GM19193 (cell line): ENCODE results near the gene HLTF.

Experiments used
- POLR2A ChIP-seq: IDR thresholded peaks from 4 replicates; pipeline ENCODE4 v1.6.1; 2011; ENCODE audit not compliant: insufficient read depth, insufficient read length; ENCODE audit errors: extremely low read depth

Gene HLTF

GRCh38 chr3:149013726-149014125 is 72.6 kb downstream of the HLTF start:
- no peak for TF ChIP-seq POLR2A

DNA sequence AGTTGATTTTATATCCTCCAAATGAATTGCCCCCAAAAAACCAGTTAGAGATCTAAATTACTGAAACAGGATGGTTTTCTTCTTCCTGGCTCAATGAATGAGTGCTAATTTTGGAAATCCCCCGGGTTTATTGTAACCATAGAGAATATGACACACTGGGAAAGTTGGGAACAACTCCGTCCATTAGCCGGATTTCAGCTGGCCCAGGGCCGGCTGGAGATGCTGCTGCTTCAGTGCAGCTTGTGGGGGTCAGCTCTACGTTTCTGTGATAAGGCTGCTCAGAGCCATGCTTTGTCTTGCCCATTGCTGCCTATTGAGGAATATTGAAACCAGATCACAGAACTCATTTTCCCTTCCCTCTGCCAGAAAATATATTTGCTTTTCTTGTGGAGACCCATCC is 74.7 kb downstream of the HLTF start:
- TF ChIP-seq POLR2A = no peak

DNA sequence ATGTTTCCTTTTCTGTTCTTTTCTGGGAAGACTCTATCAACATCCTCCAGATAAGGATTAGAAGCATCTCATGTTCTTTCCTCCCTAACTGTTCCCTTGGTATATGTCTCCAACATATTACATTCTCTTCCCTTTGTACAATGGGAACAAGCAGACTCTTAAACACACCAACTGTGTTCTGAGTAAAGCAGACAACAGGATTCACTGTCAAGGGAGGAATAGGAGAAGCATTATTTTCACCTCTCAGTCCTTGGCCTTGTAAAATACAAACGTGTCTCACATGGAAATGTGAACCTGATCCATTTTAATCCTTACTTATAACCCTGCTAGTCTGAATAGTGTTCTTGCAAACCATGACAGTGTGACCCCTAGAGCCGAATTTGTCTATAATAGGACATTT is 75.4 kb downstream of the HLTF start:
- TF ChIP-seq POLR2A = no peak

- TF ChIP-seq POLR2A = no peak
These were observed 75.8 kb downstream of the HLTF start for GRCh38 chr3:149010504-149010951.

DNA sequence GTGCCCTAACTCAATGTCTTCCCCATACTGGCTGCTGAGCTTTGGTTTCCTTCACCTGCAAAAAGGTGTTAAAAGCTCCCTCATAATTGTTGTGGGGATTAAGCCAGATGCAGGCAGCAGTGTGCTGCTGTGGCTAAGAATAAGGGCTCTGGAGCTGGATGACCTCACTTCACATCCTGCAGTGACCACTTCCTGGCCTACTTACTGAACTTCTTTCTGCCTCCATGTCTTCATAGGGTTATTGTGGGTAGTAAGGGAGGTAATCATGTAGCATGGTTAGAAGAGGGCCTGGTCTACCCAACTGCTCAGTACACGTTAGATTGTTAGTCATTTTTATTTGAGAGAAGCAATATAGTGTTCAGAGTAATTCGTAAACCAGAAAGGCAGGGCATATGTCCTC is 76.6 kb downstream of the HLTF start:
- TF ChIP-seq POLR2A = no peak

- TF ChIP-seq POLR2A = no peak
These were observed 78.6 kb downstream of the HLTF start for GRCh38 chr3:149007567-149008257.

- TF ChIP-seq POLR2A = no peak
These were observed 80.9 kb downstream of the HLTF start for GRCh38 chr3:149005416-149005815.

- no peak for TF ChIP-seq POLR2A
These were observed 81.7 kb downstream of the HLTF start for GRCh38 chr3:149004622-149005021.

GRCh38 chr3:149003653-149004305 is 82.6 kb downstream of the HLTF start:
- no peak for TF ChIP-seq POLR2A

DNA sequence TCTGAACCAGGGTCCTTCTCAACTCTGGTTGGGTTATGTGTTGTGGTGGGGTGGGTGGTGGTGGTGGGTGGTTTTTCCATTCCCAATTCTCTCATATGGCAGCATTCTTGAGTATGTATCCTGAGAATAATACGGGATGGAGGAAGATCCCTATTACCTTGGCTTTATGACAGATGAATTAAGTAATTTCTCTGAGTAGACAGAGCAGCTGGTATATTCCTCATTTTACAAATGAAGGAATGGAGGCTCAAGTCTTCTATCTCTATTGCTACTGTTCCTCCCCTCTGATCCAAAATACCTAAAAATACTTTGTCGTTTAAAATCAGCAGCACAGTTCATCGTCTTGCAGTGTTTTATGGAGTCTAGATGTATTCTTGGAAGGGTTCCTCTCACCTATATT is 84.6 kb downstream of the HLTF start:
- TF ChIP-seq POLR2A = no peak

DNA sequence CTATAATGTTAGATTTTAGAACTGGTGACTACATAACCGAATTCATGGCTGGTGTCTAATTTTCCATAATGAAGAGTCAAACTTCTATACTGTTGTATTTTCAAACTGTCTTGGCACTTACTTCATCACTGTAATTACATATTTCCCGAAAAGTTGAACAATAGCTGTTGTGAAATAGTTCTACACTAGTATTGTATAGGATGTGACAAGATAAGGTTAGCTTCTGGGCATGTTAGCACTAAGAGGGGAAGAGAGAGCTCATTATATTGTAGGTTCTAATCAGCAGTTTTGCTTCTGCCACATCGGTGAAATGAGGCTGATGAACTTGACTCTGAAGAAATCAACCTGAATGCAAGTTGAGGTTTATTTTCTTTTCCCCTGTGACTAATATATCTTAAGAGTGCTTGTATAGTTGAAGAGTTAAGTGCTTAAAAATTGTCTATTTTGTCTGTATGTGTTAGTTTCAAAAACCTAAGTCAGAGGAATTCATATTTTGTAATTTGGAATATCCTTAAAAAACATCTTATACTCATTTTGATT is 86.1 kb downstream of the HLTF start:
- TF ChIP-seq POLR2A = no peak

DNA sequence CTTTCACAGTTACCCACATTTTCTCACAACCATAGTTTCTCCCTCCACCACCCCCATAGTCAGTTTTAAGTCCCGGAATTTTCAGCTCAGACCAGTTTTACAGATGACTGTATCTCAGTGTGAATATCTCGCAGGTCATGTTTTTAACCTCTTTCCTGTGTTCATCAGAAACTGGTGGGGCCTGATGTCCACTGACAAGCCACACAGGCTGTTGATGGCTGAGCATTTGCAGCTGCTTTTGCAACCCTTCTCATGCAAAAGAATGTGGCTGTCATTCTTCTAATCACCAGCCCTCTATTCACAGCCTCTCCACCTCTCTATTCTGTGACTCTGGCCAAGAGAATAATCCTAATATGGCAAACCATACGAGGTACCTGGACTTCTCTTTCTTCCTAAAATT is 86.5 kb downstream of the HLTF start:
- TF ChIP-seq POLR2A = no peak

DNA sequence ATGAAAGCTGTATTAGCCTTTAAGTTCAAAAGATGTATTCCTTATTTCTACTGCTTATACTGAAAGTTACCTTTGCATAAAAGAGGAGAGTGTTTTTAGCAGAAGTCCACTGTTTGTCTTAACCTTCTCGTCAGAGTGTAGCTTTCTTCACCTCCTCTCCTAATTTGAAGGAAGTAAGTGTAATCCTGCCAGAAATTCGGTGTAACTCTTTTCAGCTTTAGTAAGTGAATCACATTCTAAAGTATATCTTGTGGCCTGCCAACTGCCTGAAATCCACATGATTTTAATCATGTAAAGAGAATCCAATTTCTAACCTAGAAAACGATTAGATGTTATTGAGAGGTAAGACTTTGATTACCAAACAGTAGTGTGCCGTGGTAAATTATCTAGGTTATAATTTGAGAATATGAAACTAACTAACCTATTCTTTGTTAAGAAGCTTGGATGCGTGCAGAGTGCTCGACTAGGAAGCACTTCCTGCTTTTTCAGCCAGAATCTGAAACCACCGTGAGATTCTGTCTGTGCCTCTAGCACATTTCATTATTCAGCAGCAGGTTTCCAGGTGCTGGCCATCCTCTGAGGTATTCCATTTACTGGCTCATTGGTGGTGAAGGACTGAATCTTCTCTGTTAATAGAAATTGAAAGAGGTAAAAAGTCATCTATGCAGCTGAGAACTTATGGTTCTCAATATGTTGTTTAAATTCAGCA is 87.5 kb downstream of the HLTF start:
- no peak for TF ChIP-seq POLR2A

GRCh38 chr3:148998297-148998696 is 88.0 kb downstream of the HLTF start:
- TF ChIP-seq POLR2A = no peak

- no peak for TF ChIP-seq POLR2A
These were observed 88.7 kb downstream of the HLTF start for GRCh38 chr3:148997623-148998022.
